GM12878 (cell line): ENCODE results near the gene PRKCZ. TPM values are rescaled to one million over a fixed set of nuclear protein-coding genes. Genes with fewer than 3 reads are reported as not detected.

Experiments used
- ATAC-seq: fragments of 200-7000 bp; cut with Tn5 transposase; 3 replicates; pipeline ENCODE4 v1.9.1; 2020; ENCODE audit warnings: mild to moderate bottlenecking, moderate library complexity
- BruUV-seq: library from RNA; stranded (reverse); fragments of 400-500 nt; replicated peaks from 2 replicates; lab custom pipeline; 2021; lab: Mats Ljungman, UMichigan
- CTCF ChIA-PET: fragments of 300-600 bp; sonication (Branson Sonifier 250); formaldehyde crosslinking; extraction: SDS; loops from one replicate; lab custom pipeline; 2021; ENCODE audit warnings: inconsistent platforms; lab: Yijun Ruan, JAX
- POLR2A ChIA-PET: fragments of 350-600 bp; formaldehyde crosslinking; extraction: SDS; loops from one replicate; lab custom pipeline; 2021; ENCODE audit warnings: inconsistent platforms; lab: Charles Lee
- RAD21 ChIA-PET: fragments of 300-600 bp; sonication (Branson Sonifier 250); formaldehyde crosslinking; loops from one replicate; lab custom pipeline; 2023; ENCODE audit warnings: antibody characterized with exemption; ENCODE audit not compliant: unreplicated experiment; lab: Charles Lee
- SMC1A ChIA-PET: fragments of 300-600 bp; sonication (Branson Sonifier 250); formaldehyde crosslinking; loops from one replicate; lab custom pipeline; 2023; ENCODE audit not compliant: unreplicated experiment, uncharacterized antibody; lab: Charles Lee
- DNase-seq: peaks from one replicate; pipeline ENCODE4 v3.0.0-alpha.2; 2011; ENCODE audit warnings: low read depth, low spot score
- FAIRE-seq: peaks from 3 replicates; lab custom pipeline; 2011; peaks lifted over from hg19 to GRCh38; lab: Jason Lieb, UNC
- H2AFZ ChIP-seq: 2 replicates; pipeline ENCODE4 v1.6.0; 2011; ENCODE audit warnings: low read depth, low read length, control low read depth; ENCODE audit not compliant: control insufficient read depth
- H3K27ac ChIP-seq: 2 replicates; pipeline ENCODE4 v1.5.1; 2011; ENCODE audit warnings: control low read depth; ENCODE audit not compliant: control insufficient read depth, insufficient read depth
- H3K27me3 ChIP-seq, 2 experiments: replicated peaks in 1 of 2; 2 replicates each; pipeline versions ENCODE4 v1.6.0 to v1.6.1; 2011; ENCODE audit warnings: low read length in 1 of 2; ENCODE audit not compliant: control insufficient read depth in 2 of 2, insufficient read depth in 2 of 2
- H3K36me3 ChIP-seq, 2 experiments: 2 replicates each; pipeline ENCODE4 v1.5.1; 2011; ENCODE audit warnings: low read length in 1 of 2; ENCODE audit not compliant: control insufficient read depth in 2 of 2, insufficient read depth in 2 of 2
- H3K4me1 ChIP-seq: 2 replicates; pipeline ENCODE4 v1.6.1; 2011; ENCODE audit warnings: mild to moderate bottlenecking, low read length, moderate library complexity, mixed read lengths; ENCODE audit not compliant: control insufficient read depth, insufficient read depth
- H3K4me2 ChIP-seq: 2 replicates; pipeline ENCODE4 v1.6.0; 2011; ENCODE audit warnings: control low read depth; ENCODE audit not compliant: control insufficient read depth, insufficient read depth
- H3K4me3 ChIP-seq: fragments of 200-600 bp; sonication (generic); 2 replicates; pipeline ENCODE4 v1.5.1; 2016
- H3K79me2 ChIP-seq: 2 replicates; pipeline ENCODE4 v1.6.0; 2011; ENCODE audit warnings: low read length; ENCODE audit not compliant: control insufficient read depth, insufficient read depth
- H3K9ac ChIP-seq: 2 replicates; pipeline ENCODE4 v1.8.0; 2011; ENCODE audit warnings: low read length, control low read depth, mixed read lengths; ENCODE audit not compliant: control insufficient read depth, insufficient read depth
- H3K9me3 ChIP-seq: replicated peaks from 3 replicates; pipeline ENCODE4 v1.5.1; 2011; ENCODE audit warnings: mild to moderate bottlenecking, low read length; ENCODE audit not compliant: control insufficient read depth, insufficient read depth
- H4K20me1 ChIP-seq: 2 replicates; pipeline ENCODE4 v1.6.0; 2011; ENCODE audit not compliant: control insufficient read depth, insufficient read depth
- E2F8 ChIP-seq: fragments of 450-650 bp; IDR thresholded peaks from 2 replicates; pipeline ENCODE4 v1.6.1; 2018; ENCODE audit warnings: mild to moderate bottlenecking, low read depth, moderate library complexity; ENCODE audit not compliant: partially characterized antibody
- HDAC6 ChIP-seq: fragments of 200-600 bp; sonication (generic); IDR thresholded peaks from one replicate; pipeline ENCODE4 v1.8.0; 2017; ENCODE audit warnings: antibody characterized with exemption; ENCODE audit not compliant: unreplicated experiment
- HSF1 ChIP-seq: fragments of 150-350 bp; IDR thresholded peaks from 2 replicates; pipeline ENCODE4 v1.6.1; 2014; ENCODE audit warnings: mild to moderate bottlenecking, low read depth, low read length
- MLLT1 ChIP-seq: fragments of 450-650 bp; IDR thresholded peaks from 2 replicates; pipeline ENCODE4 v1.6.1; 2016; ENCODE audit warnings: mild to moderate bottlenecking
- NR2C2 ChIP-seq: IDR thresholded peaks from 2 replicates; pipeline ENCODE4 v1.6.1; 2011; ENCODE audit warnings: borderline replicate concordance, low read depth; ENCODE audit not compliant: control insufficient read depth, insufficient read length
- POLR2AphosphoS5 ChIP-seq: IDR thresholded peaks from 2 replicates; pipeline ENCODE4 v1.6.1; 2011; ENCODE audit warnings: mild to moderate bottlenecking, low read length, inconsistent platforms
- RUNX3 ChIP-seq: IDR thresholded peaks from 2 replicates; pipeline ENCODE4 v1.6.1; 2012; ENCODE audit warnings: low read length, inconsistent platforms
- SIX5 ChIP-seq: IDR thresholded peaks from 2 replicates; pipeline ENCODE4 v1.6.1; 2011; ENCODE audit warnings: mild to moderate bottlenecking, low read depth, low read length, moderate library complexity; ENCODE audit not compliant: severe bottlenecking
- SMARCA5 ChIP-seq: fragments of 450-650 bp; IDR thresholded peaks from 2 replicates; pipeline ENCODE4 v1.6.1; 2017; ENCODE audit warnings: mild to moderate bottlenecking
- TBL1XR1 ChIP-seq: IDR thresholded peaks from 2 replicates; pipeline ENCODE4 v1.6.1; 2012; ENCODE audit warnings: low read depth, low read length, improper control_type of control experiment
- TCF7 ChIP-seq: IDR thresholded peaks from 2 replicates; pipeline ENCODE4 v1.6.1; 2014; ENCODE audit warnings: antibody characterized with exemption, borderline replicate concordance
- ZNF384 ChIP-seq: IDR thresholded peaks from 2 replicates; pipeline ENCODE4 v1.6.1; 2012; ENCODE audit warnings: low read depth, mild to moderate bottlenecking, low read length, improper control_type of control experiment, borderline replicate concordance
- WGBS: methylation state at CpG from one replicate; pipeline ENCODE4 v1.1.6; 2016; ENCODE audit warnings: low lambda C conversion rate; ENCODE audit not compliant: insufficient replicate concordance, insufficient coverage; ENCODE audit errors: missing lambda C conversion rate; 5-methylcytosine and 5-hydroxymethylcytosine counted together
- in situ Hi-C: fragments of 300-500 bp; cut with MboI; formaldehyde crosslinking; loops from 9 replicates; pipeline ENCODE4 v1.14.3; 2018; ENCODE audit warnings: mixed read lengths
- intact Hi-C: fragments of 100-400 bp; cut with micrococcal nuclease; formaldehyde crosslinking; loops from one replicate; pipeline ENCODE4 v1.14.2; 2022; ENCODE audit not compliant: unreplicated experiment
- polyA plus RNA-seq, 11 experiments: library from polyadenylated mRNA; depleted of rRNA in 4 of 11; unstranded in 6 of 11; stranded (reverse) in 5 of 11; fragments of >200 nt; fragmentation: Nextera tagmentation in 4 of 11; fragmentation: Illumina TruSeq in 1 of 11; extraction: Ambion mirVana in 4 of 11; extraction: Trizol in 1 of 11; gene quantifications; 1 replicate in 1 of 11; 2 replicates in 10 of 11; pipeline versions ENCODE4 v1.2.1 to v1.2.3, GENCODE V29; 2011 to 2016; ENCODE audit warnings: inconsistent platforms in 2 of 11, missing spikeins in 2 of 11, low read depth in 1 of 11
- total RNA-seq, 4 experiments: library from RNA; depleted of rRNA in 3 of 4; stranded (reverse); fragments of >200 nt in 3 of 4; fragmentation: Illumina TruSeq in 1 of 4; extraction: Trizol in 1 of 4; gene quantifications; 2 replicates each; pipeline versions ENCODE4 v1.2.1 to v1.2.3, GENCODE V29; 2013 to 2021
- TF ChIP-seq, protein P1 (sequence below): IDR thresholded peaks from 2 replicates; pipeline ENCODE4 v1.6.1; 2012; ENCODE audit warnings: low read depth, low read length, improper control_type of control experiment

PRKCZ gene
- total and polyA plus RNA-seq, 10 of the 15 experiments (the other 5 are each of a cell fraction or from before 2014, with no cell fraction given): 0.05 to 1.9 (median 0.64) TPM; not detected in 1

- Histone ChIP-seq H3K79me2 (no peaks in the 10 kb centered on the region), H4K20me1 (no peaks in the 10 kb centered on the region), H3K4me3 (no peak overlapping the region), H3K4me1 (no peaks in the 10 kb centered on the region), H3K4me2 (no peak overlapping the region), H3K9me3 (no peaks in the 10 kb centered on the region), H3K36me3 (no peaks in the 10 kb centered on the region), H3K9ac (no peak overlapping the region), H2AFZ (no peak overlapping the region)
- ChIA-PET CTCF (no interaction called here), SMC1A (no interaction called here)
- BruUV-seq: no TSS peak
- intact Hi-C loops: loop anchor here (5.0 kb wide), 1 partner anchor 210 kb away; no protein-coding TSS in a partner anchor
- DNase-seq: no peak
- 88% methylated on average over 26 of the region's 26 CpGs for WGBS
- FAIRE-seq: no peak
- no peak for ATAC-seq
- no peak for TF ChIP-seq POLR2AphosphoS5
- no peak for TF ChIP-seq HSF1
- no peak for TF ChIP-seq TCF7
- TF ChIP-seq TBL1XR1: no peak
- no peak for TF ChIP-seq SIX5
- TF ChIP-seq E2F8: no peak
- TF ChIP-seq, protein P1, sequence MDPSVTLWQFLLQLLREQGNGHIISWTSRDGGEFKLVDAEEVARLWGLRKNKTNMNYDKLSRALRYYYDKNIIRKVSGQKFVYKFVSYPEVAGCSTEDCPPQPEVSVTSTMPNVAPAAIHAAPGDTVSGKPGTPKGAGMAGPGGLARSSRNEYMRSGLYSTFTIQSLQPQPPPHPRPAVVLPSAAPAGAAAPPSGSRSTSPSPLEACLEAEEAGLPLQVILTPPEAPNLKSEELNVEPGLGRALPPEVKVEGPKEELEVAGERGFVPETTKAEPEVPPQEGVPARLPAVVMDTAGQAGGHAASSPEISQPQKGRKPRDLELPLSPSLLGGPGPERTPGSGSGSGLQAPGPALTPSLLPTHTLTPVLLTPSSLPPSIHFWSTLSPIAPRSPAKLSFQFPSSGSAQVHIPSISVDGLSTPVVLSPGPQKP: no peak
- TF ChIP-seq HDAC6: no peak
- TF ChIP-seq MLLT1: no peak
- no peak for TF ChIP-seq ZNF384
- no peak for TF ChIP-seq NR2C2
- TF ChIP-seq SMARCA5: no peak
- TF ChIP-seq RUNX3: no peak
- TF ChIP-seq, all 136 proteins: peak for 0
- in situ Hi-C loops: no loop called here
- ChIA-PET POLR2A (no interaction called here), RAD21 (no interaction called here)
- Histone ChIP-seq H3K27ac (no peak overlapping the region), H3K27me3 (no peaks in the 10 kb centered on the region)
Measured at GRCh38 chr1:2172012-2172411, 121.8 kb downstream of the PRKCZ start.
